Retinal pigment epithelial cell (primary cell): Measurements from ENCODE around the gene ITSN2.
A peak's percentile ranks its signal among the peaks of the same experiment; 100 is the strongest.

ENCODE experiments used
- DNase-seq: peaks from one replicate; pipeline ENCODE4 v3.0.0-alpha.2; 2010; ENCODE audit warnings: low read depth
- H3K4me3 ChIP-seq: 2 replicates; pipeline ENCODE4 v1.5.1; 2011; ENCODE audit warnings: mild to moderate bottlenecking, low read length, control low read depth, moderate library complexity
- TF ChIP-seq, protein P1 (sequence below): conservative IDR thresholded peaks from 2 replicates; pipeline ENCODE4 v1.5.1; 2011; ENCODE audit warnings: low read depth, low read length, control low read depth, inconsistent platforms

Gene ITSN2

DNA sequence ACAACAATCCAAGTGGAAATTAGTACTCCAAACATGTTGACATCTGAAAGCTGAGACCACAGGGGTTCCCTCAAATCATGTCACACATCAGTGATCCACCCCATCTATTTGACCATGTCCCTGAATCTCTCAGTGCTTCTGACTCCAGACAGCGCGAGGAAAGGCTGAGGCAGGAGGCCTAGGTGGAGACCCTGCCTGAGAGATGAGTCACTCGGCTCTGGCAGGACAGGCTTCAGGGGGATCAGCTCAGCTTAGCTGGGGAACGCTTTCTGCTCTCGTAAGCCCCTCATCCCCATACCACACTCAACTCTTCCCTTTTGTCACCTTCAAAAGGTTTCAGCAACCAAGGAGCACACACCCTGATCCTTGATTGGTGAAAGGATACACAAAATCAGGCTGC lies 191.3 kb downstream of the ITSN2 start:
- TF ChIP-seq, protein P1, sequence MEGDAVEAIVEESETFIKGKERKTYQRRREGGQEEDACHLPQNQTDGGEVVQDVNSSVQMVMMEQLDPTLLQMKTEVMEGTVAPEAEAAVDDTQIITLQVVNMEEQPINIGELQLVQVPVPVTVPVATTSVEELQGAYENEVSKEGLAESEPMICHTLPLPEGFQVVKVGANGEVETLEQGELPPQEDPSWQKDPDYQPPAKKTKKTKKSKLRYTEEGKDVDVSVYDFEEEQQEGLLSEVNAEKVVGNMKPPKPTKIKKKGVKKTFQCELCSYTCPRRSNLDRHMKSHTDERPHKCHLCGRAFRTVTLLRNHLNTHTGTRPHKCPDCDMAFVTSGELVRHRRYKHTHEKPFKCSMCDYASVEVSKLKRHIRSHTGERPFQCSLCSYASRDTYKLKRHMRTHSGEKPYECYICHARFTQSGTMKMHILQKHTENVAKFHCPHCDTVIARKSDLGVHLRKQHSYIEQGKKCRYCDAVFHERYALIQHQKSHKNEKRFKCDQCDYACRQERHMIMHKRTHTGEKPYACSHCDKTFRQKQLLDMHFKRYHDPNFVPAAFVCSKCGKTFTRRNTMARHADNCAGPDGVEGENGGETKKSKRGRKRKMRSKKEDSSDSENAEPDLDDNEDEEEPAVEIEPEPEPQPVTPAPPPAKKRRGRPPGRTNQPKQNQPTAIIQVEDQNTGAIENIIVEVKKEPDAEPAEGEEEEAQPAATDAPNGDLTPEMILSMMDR, result no peak
- H3K4me3 ChIP-seq, result no peak overlapping the region
- no peak for DNase-seq

DNA sequence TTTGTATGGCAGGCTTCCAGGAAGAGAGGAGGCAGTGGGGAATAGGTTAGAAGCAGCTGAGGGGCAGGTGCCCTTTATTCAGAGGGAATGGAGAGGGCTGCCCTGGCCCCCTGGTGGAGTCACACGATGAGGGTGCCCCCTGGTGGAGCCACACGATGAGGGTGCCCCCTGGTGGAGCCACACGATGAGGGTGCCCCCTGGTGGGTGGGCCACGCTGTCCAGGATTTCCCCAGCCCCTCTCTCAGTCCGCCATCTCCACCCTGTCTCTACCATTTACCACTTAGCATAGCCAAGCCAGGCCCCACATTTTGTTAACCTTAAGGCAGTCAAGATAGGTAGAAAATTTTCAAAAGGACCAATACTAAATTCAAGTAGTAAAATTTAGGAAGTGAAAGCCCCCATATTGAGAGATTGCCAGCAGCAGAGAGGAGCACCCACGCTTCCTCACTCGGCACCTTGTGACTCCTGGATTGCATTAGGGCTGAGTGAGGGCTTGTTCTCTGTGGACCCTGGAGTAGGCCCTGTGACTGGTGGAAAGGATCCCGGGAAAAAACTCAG lies 195.8 kb downstream of the ITSN2 start:
- H3K4me3 ChIP-seq, result no peak overlapping the region
- TF ChIP-seq, protein P1, result peak; percentile 68
- DNase-seq, result no peak

- no peak overlapping the region for H3K4me3 ChIP-seq
- no peak for DNase-seq
- TF ChIP-seq, protein P1, result no peak
Measured at GRCh38 chr2:24163601-24164000, 196.7 kb downstream of the ITSN2 start.

DNA sequence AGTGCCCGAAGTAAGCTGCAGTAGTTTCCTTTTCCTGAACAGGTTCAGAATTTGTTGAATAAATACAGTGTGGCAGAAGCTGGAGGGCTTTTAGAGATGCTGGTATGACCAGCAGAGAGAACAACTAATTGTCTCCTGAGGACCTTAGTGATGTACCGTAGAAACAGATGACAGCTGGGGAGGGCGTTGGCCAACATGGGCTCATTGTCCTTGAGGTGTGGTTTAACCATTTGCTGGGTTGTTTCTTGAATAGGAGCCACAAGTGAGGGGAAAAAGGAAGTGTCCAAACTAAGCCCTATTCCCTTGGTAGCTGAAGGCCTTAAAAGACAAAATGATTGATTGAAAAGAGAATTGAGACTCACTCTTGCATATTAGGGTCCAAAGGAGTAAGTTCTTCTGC lies 197.2 kb downstream of the ITSN2 start:
- H3K4me3 ChIP-seq, result no peak overlapping the region
- DNase-seq, result no peak
- TF ChIP-seq, protein P1, result no peak

- TF ChIP-seq, protein P1, result no peak
- no peak overlapping the region for H3K4me3 ChIP-seq
- DNase-seq, result no peak
Measured at GRCh38 chr2:24162494-24162893, 197.8 kb downstream of the ITSN2 start.

DNA sequence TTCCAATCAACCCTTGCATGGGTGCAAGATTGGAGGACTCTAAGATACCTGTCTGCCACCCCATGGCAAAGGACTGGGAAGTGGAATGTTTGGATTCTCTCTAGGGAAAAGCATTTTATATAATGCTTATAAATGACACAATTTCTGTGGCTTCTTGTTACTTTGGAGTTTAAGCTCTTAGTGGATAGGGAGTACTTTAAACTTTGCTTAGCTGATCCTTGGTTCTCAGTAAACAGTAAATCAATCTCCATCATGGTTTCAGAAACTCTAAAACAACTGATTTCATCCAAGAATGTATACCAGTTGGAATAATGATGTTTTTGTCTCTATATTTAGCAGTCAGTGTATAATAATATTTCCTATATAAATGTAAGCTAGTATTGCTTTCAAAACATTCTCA lies 199.6 kb downstream of the ITSN2 start:
- no peak overlapping the region for H3K4me3 ChIP-seq
- no peak for DNase-seq
- TF ChIP-seq, protein P1, result no peak

DNA sequence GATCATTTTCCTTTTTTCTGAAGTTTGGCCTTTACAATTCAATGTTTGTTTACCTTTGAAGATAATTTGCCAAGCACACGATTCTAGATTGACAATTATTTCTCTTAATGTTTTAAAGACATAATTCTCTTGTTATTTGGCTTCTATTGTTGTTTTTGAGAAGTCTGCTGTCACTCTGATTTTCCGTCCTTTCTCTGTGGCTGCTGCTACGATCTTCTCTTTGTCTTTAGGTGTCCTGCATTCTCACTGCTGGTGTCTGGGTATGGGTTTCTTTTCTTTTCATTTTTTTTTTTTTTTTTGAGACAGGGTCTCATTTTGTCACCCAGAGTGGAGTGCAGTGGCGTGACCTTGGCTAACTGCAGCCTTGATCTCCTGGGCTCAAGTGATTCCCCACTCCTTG lies 200.6 kb downstream of the ITSN2 start:
- DNase-seq, result no peak
- TF ChIP-seq, protein P1, result no peak
- no peak overlapping the region for H3K4me3 ChIP-seq
